CD4-positive, CD25-positive, alpha-beta regulatory T cell (primary cell): Measurements from ENCODE around the gene TMEM267. TPM values are rescaled to one million over a fixed set of nuclear protein-coding genes. Genes with fewer than 3 reads are reported as not detected.
"Not testable (repeated sequence)": the region's sequence is repeated elsewhere in the genome, so short reads cannot be mapped to it uniquely, and the experiment has no call there.

ENCODE experiments used
- ATAC-seq, 2 donors: fragments of 150-1000 bp; cut with Tn5 transposase; one replicate each; pipeline ENCODE4 v1.10.0; 2021; ENCODE audit warnings: low read depth in 2 of 2, moderate number of reproducible peaks in 2 of 2, moderate library complexity in 1 of 2
- DNase-seq, 3 donors: peaks; one replicate each; pipeline versions ENCODE4 v3.0.0 to v3.0.0-alpha.2; 2012 to 2022; ENCODE audit warnings: mixed read lengths in 1 of 3
- H3K27ac ChIP-seq: one replicate; pipeline ENCODE4 v1.7.0; 2013; ENCODE audit warnings: mild to moderate bottlenecking, low read length; ENCODE audit not compliant: insufficient read depth, poor library complexity, severe bottlenecking
- H3K27me3 ChIP-seq: one replicate; pipeline ENCODE4 v1.7.0; 2013; ENCODE audit warnings: low read length; ENCODE audit not compliant: control insufficient read depth, insufficient read depth
- H3K36me3 ChIP-seq: one replicate; pipeline ENCODE4 v1.7.0; 2013; ENCODE audit warnings: mild to moderate bottlenecking, low read length, moderate library complexity; ENCODE audit not compliant: control insufficient read depth, insufficient read depth
- H3K4me1 ChIP-seq: 2 replicates; pipeline ENCODE4 v1.7.0; 2013; ENCODE audit warnings: mild to moderate bottlenecking, low read length; ENCODE audit not compliant: insufficient read depth, control insufficient read depth, poor library complexity, severe bottlenecking
- H3K4me3 ChIP-seq: one replicate; pipeline ENCODE4 v1.7.0; 2013; ENCODE audit warnings: low read depth, mild to moderate bottlenecking, low read length, moderate library complexity
- H3K9me3 ChIP-seq, 2 experiments: 1 replicate in 1 of 2; 2 replicates in 1 of 2; pipeline ENCODE4 v1.7.0; 2013; ENCODE audit warnings: low read length in 2 of 2, mild to moderate bottlenecking in 1 of 2, moderate library complexity in 1 of 2; ENCODE audit not compliant: control insufficient read depth in 2 of 2
- H3K27ac Mint-ChIP-seq, 3 donors: one replicate each; pipeline ENCODE4 v1.8.0; 2020 to 2022; ENCODE audit warnings: mild to moderate bottlenecking in 3 of 3, mixed read lengths in 3 of 3, moderate library complexity in 2 of 3
- H3K27me3 Mint-ChIP-seq: one replicate; pipeline ENCODE4 v1.8.0; 2022; ENCODE audit warnings: mild to moderate bottlenecking, mixed read lengths
- H3K36me3 Mint-ChIP-seq: one replicate; pipeline ENCODE4 v1.8.0; 2020; ENCODE audit warnings: mixed read lengths
- H3K4me1 Mint-ChIP-seq, 4 donors: one replicate each; pipeline ENCODE4 v1.8.0; 2020 to 2022; ENCODE audit warnings: mixed read lengths in 4 of 4, mild to moderate bottlenecking in 1 of 4
- H3K4me3 Mint-ChIP-seq, 4 donors: one replicate each; pipeline ENCODE4 v1.8.0; 2020 to 2022; ENCODE audit warnings: mild to moderate bottlenecking in 4 of 4, mixed read lengths in 4 of 4, moderate library complexity in 3 of 4
- H3K9me3 Mint-ChIP-seq, 7 donors: one replicate each; pipeline ENCODE4 v1.8.0; 2020 to 2022; ENCODE audit warnings: mixed read lengths in 7 of 7, mild to moderate bottlenecking in 3 of 7, moderate library complexity in 2 of 7
- polyA plus RNA-seq, 4 donors: library from polyadenylated mRNA; unstranded; fragments of 300-500 nt; fragmentation: Illumina TruSeq; gene quantifications; one replicate each; pipeline ENCODE4 v1.2.3, GENCODE V29; 2021
- total RNA-seq: library from RNA; stranded (reverse); gene quantifications from one replicate; pipeline ENCODE4 v1.2.3, GENCODE V29; 2022

TMEM267 gene
- total and polyA plus RNA-seq, 5 donors from 2014 or later: 11.5 to 33.5 (median 31.9) TPM

- H3K4me3 ChIP-seq: peak overlapping the region; percentile 88
- peak overlapping the region; percentile 87 for H3K27ac ChIP-seq
- no peaks in the 10 kb centered on the region for H3K27me3 Mint-ChIP-seq
- ATAC-seq (no peak), DNase-seq (peak in 1 of 3 donors; percentile 18)
- no peaks in the 10 kb centered on the region for H3K9me3 ChIP-seq
- H3K36me3 Mint-ChIP-seq: peaks cover 5% of the 10 kb centered on the region
- H3K27ac Mint-ChIP-seq: peak overlapping the region in 2 of 3 donors; percentile 97
- no peaks in the 10 kb centered on the region for H3K36me3 ChIP-seq
- H3K9me3 Mint-ChIP-seq: no peaks in the 10 kb centered on the region
- no peaks in the 10 kb centered on the region for H3K27me3 ChIP-seq
- H3K4me1 ChIP-seq: peaks cover 17% of the 10 kb centered on the region
- H3K4me3 Mint-ChIP-seq: peak overlapping the region; percentile 95 to 98 (median 96)
- H3K4me1 Mint-ChIP-seq: peaks cover 24 to 41% (median 30%) of the 10 kb centered on the region in 4 donors
Measured at GRCh38 chr5:43514025-43514424, 30.4 kb upstream of the TMEM267 start.

DNA sequence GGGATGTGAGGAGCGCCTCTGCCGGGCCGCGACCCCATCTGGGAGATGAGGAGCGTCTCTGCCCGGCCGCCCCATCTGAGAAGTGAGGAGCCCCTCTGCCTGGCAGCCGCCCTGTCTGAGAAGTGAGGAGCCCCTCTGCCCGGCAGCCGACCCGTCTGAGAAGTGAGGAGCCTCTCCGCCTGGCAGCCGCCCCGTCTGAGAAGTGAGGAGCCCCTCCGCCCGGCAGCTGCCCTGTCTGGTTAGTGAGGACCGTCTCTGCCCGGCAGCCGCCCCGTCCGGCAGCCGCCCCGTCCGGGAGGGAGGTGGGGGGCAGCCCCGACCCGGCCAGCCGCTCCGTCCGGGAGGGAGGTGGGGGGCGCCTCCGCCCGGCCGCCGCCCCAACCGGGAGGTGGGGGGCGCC, 27.4 kb upstream of the TMEM267 start:
- not testable (repeated sequence) for ATAC-seq, H3K27ac ChIP-seq, H3K27me3 ChIP-seq, H3K9me3 ChIP-seq, DNase-seq, H3K27me3 Mint-ChIP-seq, H3K27ac Mint-ChIP-seq, H3K9me3 Mint-ChIP-seq, H3K36me3 Mint-ChIP-seq, H3K36me3 ChIP-seq, H3K4me3 ChIP-seq, H3K4me3 Mint-ChIP-seq
- H3K4me1 ChIP-seq: peaks cover 17% of the 10 kb centered on the region
- H3K4me1 Mint-ChIP-seq: peaks cover 24 to 36% (median 27%) of the 10 kb centered on the region in 4 donors

GRCh38 chr5:43498581-43498980, 14.9 kb upstream of the TMEM267 start:
- Mint-ChIP-seq H3K27me3 (no peaks in the 10 kb centered on the region), H3K9me3 (no peaks in the 10 kb centered on the region), H3K4me1 (peaks cover 0 to 3% (median 2%) of the 10 kb centered on the region in 4 donors), H3K36me3 (peaks cover 9% of the 10 kb centered on the region), H3K4me3 (no peak overlapping the region), H3K27ac (peak overlapping the region in 1 of 3 donors; percentile 5)
- Histone ChIP-seq H3K9me3 (no peaks in the 10 kb centered on the region), H3K4me3 (no peak overlapping the region), H3K36me3 (peaks cover 1% of the 10 kb centered on the region), H3K27ac (no peak overlapping the region), H3K4me1 (no peaks in the 10 kb centered on the region), H3K27me3 (no peaks in the 10 kb centered on the region)
- DNase-seq (no peak), ATAC-seq (no peak)

- DNase-seq (no peak), ATAC-seq (no peak)
- Histone ChIP-seq H3K27me3 (no peaks in the 10 kb centered on the region), H3K4me1 (no peaks in the 10 kb centered on the region), H3K9me3 (no peaks in the 10 kb centered on the region), H3K36me3 (peaks cover 3% of the 10 kb centered on the region), H3K4me3 (peak overlapping the region; percentile 15), H3K27ac (no peak overlapping the region)
- H3K36me3 Mint-ChIP-seq: peaks cover 9% of the 10 kb centered on the region
- H3K4me3 Mint-ChIP-seq: peak overlapping the region in 2 of 4 donors; percentile 46 to 58
- no peaks in the 10 kb centered on the region for H3K9me3 Mint-ChIP-seq
- H3K27me3 Mint-ChIP-seq: no peaks in the 10 kb centered on the region
- H3K4me1 Mint-ChIP-seq: peaks cover 0 to 3% (median 2%) of the 10 kb centered on the region in 4 donors
- H3K27ac Mint-ChIP-seq: no peak overlapping the region
Measured at GRCh38 chr5:43497311-43498104, 13.8 kb upstream of the TMEM267 start.

DNA sequence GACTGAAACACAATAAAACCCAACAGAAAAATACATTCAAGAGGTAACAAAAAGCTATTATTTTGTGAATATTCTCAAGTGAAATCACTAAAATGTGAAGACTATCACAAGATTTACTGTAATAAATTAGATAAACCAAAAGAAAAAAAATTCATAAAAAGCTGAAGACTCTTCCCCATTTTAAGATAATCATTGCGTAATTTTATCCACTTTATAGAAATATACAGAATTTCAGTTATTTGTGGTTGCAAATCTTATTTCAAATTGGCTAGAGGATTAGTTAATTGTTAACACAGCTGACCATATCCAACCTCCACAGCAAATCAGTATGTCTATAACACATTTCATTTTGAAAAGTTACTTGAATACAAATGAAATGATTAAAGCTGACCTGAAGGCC, 7.7 kb upstream of the TMEM267 start:
- no peaks in the 10 kb centered on the region for H3K27me3 Mint-ChIP-seq
- ATAC-seq (no peak), DNase-seq (no peak)
- Histone ChIP-seq H3K27ac (no peak overlapping the region), H3K4me1 (no peaks in the 10 kb centered on the region), H3K9me3 (no peaks in the 10 kb centered on the region), H3K27me3 (no peaks in the 10 kb centered on the region), H3K4me3 (no peak overlapping the region), H3K36me3 (peaks cover 3% of the 10 kb centered on the region)
- H3K36me3 Mint-ChIP-seq: no peaks in the 10 kb centered on the region
- peaks cover 0 to 4% (median 2%) of the 10 kb centered on the region in 4 donors for H3K4me1 Mint-ChIP-seq
- H3K27ac Mint-ChIP-seq: no peak overlapping the region
- no peak overlapping the region for H3K4me3 Mint-ChIP-seq
- no peaks in the 10 kb centered on the region for H3K9me3 Mint-ChIP-seq

DNA sequence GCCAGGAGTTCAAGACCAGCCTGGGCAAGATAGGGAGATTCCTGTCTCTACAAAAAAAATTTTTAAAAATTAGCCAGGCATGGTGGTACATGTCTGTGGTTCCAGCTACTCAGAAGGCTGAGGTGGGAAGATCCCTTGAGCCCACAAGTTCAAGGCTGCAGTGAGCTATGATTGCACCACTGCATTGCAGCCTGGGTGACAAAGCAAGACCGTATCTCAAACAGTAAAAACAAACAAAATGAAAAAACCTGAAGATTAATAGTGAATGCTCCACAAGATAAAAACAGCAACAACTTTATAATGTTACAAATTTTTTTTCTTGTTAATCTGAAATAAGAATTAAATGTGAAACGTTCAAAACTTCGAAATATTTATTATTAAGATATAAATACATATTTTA, 2.7 kb upstream of the TMEM267 start:
- Histone ChIP-seq H3K27ac (peak overlapping the region; percentile 97), H3K36me3 (no peaks in the 10 kb centered on the region), H3K4me3 (no peak overlapping the region), H3K4me1 (peaks cover 35% of the 10 kb centered on the region), H3K9me3 (no peaks in the 10 kb centered on the region), H3K27me3 (no peaks in the 10 kb centered on the region)
- H3K9me3 Mint-ChIP-seq: no peaks in the 10 kb centered on the region
- H3K36me3 Mint-ChIP-seq: no peaks in the 10 kb centered on the region
- H3K27ac Mint-ChIP-seq: peak overlapping the region; percentile 98 to 100 (median 100)
- DNase-seq (no peak), ATAC-seq (no peak)
- H3K27me3 Mint-ChIP-seq: no peaks in the 10 kb centered on the region
- no peak overlapping the region for H3K4me3 Mint-ChIP-seq
- H3K4me1 Mint-ChIP-seq: peaks cover 24 to 50% (median 37%) of the 10 kb centered on the region in 4 donors

GRCh38 chr5:43485406-43485805, 1.7 kb upstream of the TMEM267 start:
- ATAC-seq (no peak), DNase-seq (peak in 2 of 3 donors; percentile 12 to 49)
- Histone ChIP-seq H3K27ac (peak overlapping the region; percentile 97), H3K4me1 (peaks cover 35% of the 10 kb centered on the region), H3K27me3 (no peaks in the 10 kb centered on the region), H3K9me3 (no peaks in the 10 kb centered on the region), H3K36me3 (no peaks in the 10 kb centered on the region), H3K4me3 (peak overlapping the region; percentile 22)
- Mint-ChIP-seq H3K27ac (peak overlapping the region; percentile 98 to 100 (median 100)), H3K36me3 (no peaks in the 10 kb centered on the region), H3K4me1 (peaks cover 24 to 55% (median 41%) of the 10 kb centered on the region in 4 donors), H3K9me3 (no peaks in the 10 kb centered on the region), H3K27me3 (no peaks in the 10 kb centered on the region), H3K4me3 (peak overlapping the region; percentile 1 to 89 (median 32))
